ENCODE measurements around the gene ASB18.

The ASB18 gene

GRCh38 chr2:236204953-236205352 is 59.3 kb downstream of the ASB18 start:
- POLR2A ChIA-PET = no interaction called here
- CTCF ChIA-PET = no interaction called here

DNA sequence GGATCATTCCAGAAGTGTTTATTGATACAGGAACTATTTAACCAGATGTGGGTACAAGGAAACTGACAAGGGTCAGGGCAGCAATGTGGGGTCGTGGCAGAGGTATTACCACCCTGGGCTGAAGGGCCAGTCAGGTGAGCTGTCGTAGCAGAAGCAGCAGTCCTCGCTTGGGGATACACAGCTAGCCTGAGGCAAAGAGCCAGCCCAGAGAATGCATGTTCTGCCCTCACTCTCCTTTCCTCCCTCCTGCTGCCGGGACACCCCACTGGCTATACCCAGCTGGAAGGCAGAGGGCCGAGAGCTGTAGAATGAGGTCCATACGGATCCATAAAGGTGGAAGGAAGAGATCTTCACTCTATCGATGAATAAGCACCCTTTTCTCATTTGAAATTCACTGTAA is 63.8 kb downstream of the ASB18 start:
- CTCF ChIA-PET = no interaction called here
- POLR2A ChIA-PET = no interaction called here

More at GRCh38 chr2:236204953-236205352, 59.3 kb downstream of the ASB18 start:
- TF ChIP-seq, protein P1, sequence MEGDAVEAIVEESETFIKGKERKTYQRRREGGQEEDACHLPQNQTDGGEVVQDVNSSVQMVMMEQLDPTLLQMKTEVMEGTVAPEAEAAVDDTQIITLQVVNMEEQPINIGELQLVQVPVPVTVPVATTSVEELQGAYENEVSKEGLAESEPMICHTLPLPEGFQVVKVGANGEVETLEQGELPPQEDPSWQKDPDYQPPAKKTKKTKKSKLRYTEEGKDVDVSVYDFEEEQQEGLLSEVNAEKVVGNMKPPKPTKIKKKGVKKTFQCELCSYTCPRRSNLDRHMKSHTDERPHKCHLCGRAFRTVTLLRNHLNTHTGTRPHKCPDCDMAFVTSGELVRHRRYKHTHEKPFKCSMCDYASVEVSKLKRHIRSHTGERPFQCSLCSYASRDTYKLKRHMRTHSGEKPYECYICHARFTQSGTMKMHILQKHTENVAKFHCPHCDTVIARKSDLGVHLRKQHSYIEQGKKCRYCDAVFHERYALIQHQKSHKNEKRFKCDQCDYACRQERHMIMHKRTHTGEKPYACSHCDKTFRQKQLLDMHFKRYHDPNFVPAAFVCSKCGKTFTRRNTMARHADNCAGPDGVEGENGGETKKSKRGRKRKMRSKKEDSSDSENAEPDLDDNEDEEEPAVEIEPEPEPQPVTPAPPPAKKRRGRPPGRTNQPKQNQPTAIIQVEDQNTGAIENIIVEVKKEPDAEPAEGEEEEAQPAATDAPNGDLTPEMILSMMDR (IDR thresholded peaks at IDR 0.05; ENCODE audit: insufficient read depth, low read length, missing control alignments) = no peak
- no peak for DNase-seq (ENCODE audit: low read depth, low spot score)
- no peak overlapping the region for H3K4me3 ChIP-seq (ENCODE audit: low read depth, low read length)

GRCh38 chr2:236196366-236196765 is 67.8 kb downstream of the ASB18 start:
- POLR2A ChIA-PET = no interaction called here
- H3K4me3 ChIP-seq (ENCODE audit: low read depth, low read length) = no peak overlapping the region
- TF ChIP-seq, protein P1 (IDR thresholded peaks at IDR 0.05; ENCODE audit: insufficient read depth, low read length, missing control alignments) = no peak
- CTCF ChIA-PET = interaction anchor here (0.9 to 1.3 kb wide), 2 partner anchors 16 to 18 kb away, joined by 3 to 4 read pairs; no protein-coding TSS in a partner anchor
- no peak for DNase-seq (ENCODE audit: low read depth, low spot score)

More for the DNA sequence above, 63.8 kb downstream of the ASB18 start:
- no peak overlapping the region for H3K4me3 ChIP-seq (ENCODE audit: low read depth, low read length)
- no peak for DNase-seq (ENCODE audit: low read depth, low spot score)
- TF ChIP-seq, protein P1 (IDR thresholded peaks at IDR 0.05; ENCODE audit: insufficient read depth, low read length, missing control alignments) = no peak

- POLR2A ChIA-PET = no interaction called here
- DNase-seq (ENCODE audit: low read depth, low spot score) = no peak
- CTCF ChIA-PET = interaction anchor here (0.9 to 2.7 kb wide), 3 partner anchors 15 to 416 kb away, joined by 3 to 9 read pairs (median 4); no protein-coding TSS in a partner anchor
- H3K4me3 ChIP-seq (ENCODE audit: low read depth, low read length) = no peak overlapping the region
- TF ChIP-seq, protein P1 (IDR thresholded peaks at IDR 0.05; ENCODE audit: insufficient read depth, low read length, missing control alignments) = no peak
Observed at GRCh38 chr2:236195726-236196125, 68.5 kb downstream of the ASB18 start.

DNA sequence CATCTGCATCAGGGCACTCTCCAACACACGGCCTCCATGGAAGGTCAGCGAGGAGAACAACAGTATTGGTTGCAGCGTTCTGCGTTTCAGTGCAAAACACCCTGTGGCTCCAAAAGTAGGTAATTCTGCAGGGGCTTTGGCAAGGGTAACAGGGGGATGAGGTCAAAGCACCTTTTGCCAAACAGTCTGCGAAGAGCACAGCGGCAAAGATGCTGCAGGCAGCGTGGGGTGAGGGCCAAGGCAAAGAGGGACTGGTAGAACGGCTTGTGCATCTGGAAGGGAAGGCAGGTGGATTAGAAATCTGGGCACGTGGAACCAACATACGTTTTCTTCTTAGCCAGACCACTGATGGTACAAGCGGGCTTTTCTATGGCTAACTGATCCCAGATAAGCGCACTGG is 69.4 kb downstream of the ASB18 start:
- ChIA-PET POLR2A (no interaction called here), CTCF (interaction anchor here (1.3 to 2.7 kb wide), 3 partner anchors 14 to 415 kb away, joined by 3 to 9 read pairs (median 4); no protein-coding TSS in a partner anchor)
- no peak overlapping the region for H3K4me3 ChIP-seq (ENCODE audit: low read depth, low read length)
- TF ChIP-seq, protein P1 (IDR thresholded peaks at IDR 0.05; ENCODE audit: insufficient read depth, low read length, missing control alignments) = no peak
- no peak for DNase-seq (ENCODE audit: low read depth, low spot score)

DNA sequence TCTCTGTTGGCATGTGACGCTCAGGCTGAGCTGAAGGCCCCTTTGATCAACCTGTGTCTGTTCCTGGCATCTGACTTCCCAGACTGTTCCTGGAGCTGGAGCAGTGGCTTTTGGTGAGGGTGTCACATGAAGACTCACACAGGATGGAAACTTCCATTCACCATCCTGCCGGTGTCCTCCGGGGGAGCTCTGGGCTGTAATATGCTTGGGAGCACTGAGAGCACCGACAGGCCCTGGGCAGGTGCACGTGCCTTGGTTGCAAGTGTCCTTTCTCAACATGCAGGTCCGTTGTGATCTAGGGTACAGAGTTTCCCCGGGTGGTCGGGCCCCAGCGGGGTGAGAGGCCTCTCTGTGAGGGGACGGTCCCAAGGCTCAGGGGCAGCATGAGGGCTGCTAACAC is 71.2 kb downstream of the ASB18 start:
- no peak overlapping the region for H3K4me3 ChIP-seq (ENCODE audit: low read depth, low read length)
- ChIA-PET POLR2A (no interaction called here), CTCF (interaction anchor here (1.8 to 2.7 kb wide), 3 partner anchors 10 to 414 kb away, joined by 6 to 9 read pairs (median 6); no protein-coding TSS in a partner anchor)
- TF ChIP-seq, protein P1 (IDR thresholded peaks at IDR 0.05; ENCODE audit: insufficient read depth, low read length, missing control alignments) = no peak
- no peak for DNase-seq (ENCODE audit: low read depth, low spot score)
